NOMO-1 (cell line): ENCODE data around the gene CYTH4.

ENCODE experiments used
- DNase-seq, 2 experiments: peaks; one replicate each; lab custom pipeline; 2025; ENCODE audit not compliant: unreplicated experiment in 2 of 2; lab: John Stamatoyannopoulos, UW

Gene CYTH4

DNA sequence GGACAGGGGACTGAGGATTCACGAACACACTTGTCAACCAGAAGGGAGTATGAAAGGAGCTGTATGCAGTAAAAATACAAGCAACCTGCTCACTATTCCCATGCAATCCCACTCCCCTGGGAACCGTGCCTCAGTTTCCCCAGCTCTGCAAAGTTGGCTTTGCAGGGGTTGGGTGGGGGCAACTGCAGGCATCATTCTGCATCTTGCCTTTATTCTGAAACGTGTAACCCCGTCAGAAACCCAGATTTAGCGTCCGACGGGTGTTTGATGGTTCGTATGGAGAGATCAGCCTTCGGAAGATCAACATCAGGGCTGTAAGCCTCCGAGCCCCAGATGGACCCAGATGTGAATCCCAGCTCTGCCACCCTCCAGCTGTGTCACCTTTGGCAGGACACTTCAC, 3.6 kb downstream of the CYTH4 start:
- DNase-seq = no peak

DNA sequence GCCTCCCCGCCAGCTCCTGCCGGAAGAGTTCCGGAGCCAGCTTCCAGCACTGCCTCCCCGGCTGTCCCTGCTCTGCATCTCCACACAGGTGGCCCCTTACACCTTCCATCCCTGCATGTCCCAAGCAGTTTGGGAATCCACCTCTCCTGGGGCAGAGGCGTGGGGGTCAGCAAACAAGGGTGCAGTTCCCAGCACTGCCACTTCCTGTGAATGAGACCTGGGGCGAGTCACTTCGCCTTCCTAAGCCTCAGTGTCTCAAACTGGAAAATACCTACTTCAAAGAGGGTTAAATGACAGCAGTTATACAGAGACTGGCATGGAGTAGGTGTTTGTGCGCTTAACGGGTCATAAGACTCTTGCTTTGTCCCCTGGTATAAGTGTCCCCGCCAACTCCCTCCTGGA, 5.2 kb downstream of the CYTH4 start:
- DNase-seq = no peak

DNA sequence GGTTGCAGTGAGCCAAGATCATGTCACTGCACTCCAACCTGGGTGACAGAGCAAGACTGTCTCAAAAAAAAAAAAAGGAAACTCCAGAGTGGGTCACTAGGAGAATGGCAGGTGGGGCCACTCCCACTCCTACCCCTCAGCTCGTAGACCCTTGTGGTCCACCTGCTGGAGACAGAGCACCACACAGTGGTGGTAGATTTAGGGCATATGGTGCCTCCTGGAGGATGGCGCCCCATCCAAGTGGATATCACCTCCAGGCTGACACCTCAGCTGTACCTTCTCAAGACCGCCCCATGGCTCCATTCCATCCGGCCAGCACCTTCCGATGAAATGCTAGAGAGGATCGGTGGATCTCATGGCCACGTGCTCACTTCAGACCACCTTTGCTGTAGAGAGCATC, 6.2 kb downstream of the CYTH4 start:
- DNase-seq = no peak

DNA sequence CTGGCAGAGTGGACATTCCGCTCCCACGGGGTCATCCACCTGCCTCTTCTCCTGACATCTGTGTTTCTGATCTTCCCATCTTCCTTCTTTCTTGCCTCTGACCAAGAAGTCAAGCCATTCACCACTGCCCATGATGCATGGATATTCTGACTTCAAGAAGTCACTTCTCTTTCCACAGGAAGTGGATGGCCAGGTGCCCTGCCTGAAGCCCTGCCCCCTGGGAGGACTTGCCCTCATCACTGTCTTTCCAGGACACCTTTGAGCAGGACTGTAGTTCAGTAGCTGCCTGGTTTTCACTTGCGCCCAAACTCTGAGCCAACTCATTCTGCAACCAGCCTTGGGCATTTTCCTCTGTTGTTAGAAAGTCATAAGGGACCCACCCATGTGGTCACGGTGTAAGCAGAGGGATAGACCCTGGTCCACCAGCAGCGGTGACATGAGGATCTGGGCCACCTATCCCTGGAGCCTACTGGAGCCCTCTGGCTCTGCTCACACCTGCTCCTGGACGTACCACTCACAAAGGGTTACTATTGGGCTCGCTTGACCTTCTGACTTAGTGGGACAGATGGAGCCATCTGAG, 6.9 kb downstream of the CYTH4 start:
- DNase-seq = no peak

DNA sequence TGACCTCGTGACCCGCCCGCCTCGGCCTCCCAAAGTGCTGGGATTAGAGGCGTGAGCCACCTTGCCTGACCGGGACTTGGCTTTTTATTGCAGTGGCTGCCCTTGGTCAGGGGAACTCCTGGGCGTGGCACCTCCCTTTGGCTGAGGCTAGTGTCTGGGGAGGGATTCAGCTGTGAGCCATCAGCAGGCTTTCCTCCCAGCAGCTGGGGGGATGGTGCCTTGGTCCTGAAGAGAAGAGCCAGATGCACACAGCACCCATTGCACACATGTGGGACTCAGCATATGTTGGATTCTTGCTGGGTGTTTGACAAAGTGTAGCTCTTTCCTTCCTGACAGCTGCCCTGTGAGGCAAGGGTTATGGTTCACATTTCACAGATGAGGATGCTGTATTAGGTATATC, 8.4 kb downstream of the CYTH4 start:
- DNase-seq = no peak

DNA sequence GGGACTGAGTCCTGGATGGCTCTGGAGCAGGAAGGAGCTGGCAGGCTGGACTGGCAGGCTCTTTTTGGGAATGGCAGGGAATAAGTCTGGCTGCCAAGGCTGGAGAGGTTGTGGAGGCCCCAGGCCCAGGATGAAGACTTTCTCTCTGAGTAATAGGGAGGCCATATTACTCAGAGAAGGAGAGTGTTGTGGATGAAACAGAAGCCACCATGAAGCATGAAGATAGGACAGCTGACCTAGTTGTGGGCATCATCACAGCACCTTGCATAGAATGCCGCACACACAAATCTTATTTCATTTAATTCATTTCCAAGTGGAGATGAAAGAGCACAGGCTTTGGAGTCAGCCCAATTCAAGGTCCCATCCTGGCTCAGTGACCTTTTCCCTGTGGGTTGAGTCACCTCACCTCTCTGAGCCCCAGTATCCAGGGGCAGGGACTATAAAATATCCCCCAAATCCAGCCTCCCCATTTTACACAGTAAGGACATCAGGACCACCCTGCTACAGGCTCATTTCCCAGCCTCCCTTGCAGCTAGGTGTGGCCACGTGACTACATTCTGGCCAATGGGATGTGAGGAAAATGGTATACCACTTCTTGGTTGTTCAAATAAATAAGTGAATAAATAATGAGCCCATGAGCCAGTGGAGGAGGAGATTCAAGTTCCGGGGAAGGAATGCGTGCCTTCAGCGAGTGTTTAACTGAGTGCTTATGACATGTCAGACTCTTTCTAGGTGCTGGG, 9.4 kb downstream of the CYTH4 start:
- no peak for DNase-seq

DNA sequence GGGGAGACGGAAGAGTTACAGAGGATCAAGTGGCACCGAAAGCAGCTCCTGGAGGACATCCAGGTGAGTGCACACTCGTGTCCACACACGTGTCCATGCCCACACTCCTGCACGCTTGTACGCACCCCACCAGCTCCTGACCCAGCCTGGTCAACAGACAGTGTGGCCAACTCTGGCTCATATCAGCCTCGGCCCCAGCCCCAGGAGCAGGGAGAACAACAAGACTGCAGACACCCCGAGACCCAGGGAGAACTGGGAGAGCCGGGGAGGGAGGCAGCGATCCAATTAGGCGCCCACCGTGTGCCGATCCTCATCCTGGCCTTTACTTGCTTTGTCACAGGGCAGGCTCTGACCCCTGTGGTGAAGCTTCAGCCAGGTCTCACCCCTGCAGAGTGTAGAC, 10.3 kb downstream of the CYTH4 start:
- DNase-seq = no peak

DNA sequence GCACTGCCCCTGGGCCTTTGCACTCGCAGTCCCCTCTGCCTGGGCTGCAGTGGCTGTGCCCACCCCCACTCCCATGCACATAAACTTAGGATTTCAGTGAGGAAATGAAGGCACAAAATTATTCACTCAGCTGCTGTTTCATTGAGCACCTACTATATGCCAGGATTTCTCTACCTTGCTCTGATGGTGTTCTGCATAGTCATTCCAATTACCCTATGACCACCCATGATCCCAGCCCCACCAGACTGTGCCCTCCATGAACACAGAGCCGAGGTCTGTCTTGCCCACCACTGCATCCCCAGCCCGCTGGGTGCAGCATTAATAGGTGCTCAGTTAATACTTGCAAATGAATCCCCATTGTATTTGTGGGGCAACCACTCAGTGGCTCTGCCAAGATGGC, 10.9 kb downstream of the CYTH4 start:
- DNase-seq = no peak

DNA sequence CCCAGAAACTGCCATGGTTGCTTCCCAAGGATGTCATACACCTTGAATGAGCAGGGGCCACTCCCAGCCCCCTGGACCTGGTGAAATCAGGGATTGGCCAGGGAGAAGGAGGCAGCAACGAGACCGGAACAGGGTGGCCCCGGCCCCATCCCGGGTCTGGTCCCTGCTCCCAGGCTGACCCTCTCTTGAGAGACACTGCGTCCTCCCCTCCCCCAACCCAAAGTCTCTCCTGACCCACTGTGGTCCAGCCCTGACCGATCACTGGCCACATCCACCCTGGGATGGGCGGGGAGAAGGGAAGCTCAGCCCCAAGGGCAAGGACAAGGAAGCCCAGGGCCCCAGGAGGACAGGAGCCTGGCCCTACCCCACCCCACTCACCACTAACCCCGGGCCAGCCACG, 12.4 kb downstream of the CYTH4 start:
- DNase-seq = no peak

DNA sequence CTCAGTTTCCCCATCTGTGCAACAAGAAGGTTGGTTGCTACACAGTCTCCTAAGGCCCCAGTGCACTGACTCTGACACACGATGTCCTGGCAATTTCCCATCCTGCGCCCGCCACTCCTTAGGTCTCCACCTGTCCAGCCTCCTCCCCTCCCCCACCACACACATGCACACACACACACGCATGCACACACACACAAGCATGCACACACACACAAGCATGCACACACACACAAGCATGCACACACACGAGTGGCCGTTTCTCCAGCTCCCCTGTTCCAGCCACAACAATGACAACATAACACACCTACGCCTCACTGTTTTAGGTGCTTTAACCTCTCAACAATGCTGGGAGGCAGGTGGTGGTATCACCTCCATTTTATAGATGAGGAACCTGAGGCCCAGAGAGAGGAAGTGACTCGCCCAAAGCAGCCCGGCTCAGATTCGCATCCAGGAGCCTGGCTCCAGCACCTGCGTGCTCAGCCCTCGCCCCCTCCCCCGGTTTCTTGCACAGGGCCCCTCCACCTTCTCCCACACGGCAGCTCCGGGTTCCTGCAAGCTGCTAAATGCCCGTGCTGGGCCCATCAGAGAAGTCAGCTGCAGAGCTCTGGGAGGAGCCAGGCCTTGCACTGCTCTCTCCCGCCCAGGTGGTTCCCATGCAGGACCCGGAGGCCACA, 13.0 kb downstream of the CYTH4 start:
- DNase-seq = no peak

DNA sequence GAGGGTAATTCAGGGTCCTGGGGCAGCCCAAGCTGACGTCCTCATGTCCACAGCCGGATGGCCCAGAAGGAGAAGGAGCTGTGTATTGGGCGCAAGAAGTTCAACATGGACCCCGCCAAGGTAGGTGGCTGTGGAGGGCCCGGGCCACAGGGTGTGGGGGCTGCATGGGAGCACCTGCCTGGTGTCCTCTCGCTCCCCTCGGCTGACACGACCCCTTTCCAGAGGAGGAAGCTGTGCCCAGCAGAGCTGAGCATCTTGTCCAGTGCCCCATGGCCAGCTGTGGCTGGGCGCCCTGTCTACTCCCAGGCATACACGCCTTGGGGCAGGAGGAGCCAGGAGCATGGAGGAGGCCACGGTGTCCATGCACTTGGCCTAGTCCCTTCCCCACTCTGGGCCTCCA, 13.6 kb downstream of the CYTH4 start:
- no peak for DNase-seq

DNA sequence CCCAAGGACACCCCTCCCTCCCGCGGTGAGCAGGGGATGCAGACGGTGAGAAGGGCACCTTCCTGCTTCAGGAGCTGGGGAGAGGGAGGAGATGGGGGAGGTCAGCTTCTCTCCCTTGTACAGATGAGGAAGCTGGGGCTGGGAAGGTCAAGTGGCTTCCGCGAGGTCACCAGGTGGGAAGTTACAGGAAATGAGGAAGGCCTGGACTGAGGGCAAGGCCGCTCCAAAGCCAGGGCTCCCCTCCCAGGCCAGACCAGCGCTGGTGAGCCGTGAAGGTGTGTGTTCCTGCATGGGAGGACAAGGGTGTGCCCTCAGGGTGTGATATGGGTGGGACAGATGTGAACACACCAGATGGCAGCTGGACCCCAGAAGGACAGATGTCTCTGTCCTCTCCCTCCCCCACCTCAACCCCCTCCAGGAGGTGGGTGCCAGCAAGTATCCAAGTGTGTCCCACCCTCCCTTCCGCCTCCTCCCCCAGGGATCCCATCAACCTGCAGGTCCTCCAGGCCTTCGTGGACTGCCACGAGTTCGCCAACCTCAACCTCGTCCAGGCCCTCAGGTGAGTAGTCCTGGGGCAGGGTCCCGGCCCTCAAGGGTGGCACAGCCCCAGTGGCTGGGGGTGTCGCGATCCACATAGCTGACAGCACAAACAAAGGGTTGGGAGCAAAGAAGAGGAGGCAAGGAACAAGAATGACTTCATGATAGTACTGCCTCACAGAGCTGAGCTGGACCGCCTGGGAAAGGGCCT, 16.6 kb downstream of the CYTH4 start:
- DNase-seq = no peak

DNA sequence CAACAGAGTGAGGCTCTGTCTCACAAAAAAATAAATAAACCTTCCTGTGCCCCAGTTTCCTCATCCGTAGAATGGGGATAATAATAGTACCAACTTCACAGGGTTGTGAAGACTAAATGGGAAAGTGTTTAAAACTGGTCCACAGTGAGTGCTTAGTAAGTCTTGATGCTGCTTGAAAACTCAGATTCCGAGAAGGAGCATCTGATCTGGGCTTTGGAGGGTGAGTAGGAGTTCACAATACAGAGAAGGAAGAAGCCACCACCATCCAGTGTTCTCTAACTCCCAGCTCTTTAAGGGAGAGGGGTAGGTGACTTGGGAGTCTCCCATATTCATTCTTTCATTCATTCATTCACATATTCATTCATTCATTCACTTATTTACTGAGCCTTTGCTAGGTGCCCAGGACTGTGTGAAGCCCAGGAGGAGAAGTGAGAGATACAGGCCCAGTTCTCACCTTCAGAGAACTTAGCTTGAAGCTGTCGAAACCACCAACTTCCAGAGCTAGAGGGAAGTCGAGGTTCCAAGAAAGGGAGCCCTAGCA, 17.7 kb downstream of the CYTH4 start:
- DNase-seq = peak in 1 of 2 experiments; percentile 49

DNA sequence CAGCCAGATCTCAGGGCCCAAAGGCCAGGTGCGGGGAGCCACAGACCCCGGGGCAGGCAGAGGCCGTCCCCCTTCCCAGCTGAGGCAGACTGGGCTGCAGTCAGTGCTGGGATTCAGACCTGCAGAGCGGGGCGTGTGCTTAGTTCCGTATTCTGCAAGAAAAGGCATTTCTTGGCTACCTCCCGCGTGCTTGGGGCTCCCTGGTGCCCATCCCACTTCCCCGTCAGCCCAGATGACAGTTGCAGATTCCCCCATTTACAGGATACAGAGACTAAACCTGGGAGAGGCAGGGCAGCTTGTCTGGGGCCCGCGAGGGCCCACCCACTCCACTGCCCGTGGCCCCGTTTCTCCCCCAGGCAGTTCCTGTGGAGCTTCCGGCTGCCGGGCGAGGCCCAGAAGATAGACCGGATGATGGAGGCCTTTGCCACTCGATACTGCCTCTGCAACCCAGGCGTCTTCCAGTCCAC, 18.3 kb downstream of the CYTH4 start:
- peak; percentile 76 to 85 for DNase-seq

DNA sequence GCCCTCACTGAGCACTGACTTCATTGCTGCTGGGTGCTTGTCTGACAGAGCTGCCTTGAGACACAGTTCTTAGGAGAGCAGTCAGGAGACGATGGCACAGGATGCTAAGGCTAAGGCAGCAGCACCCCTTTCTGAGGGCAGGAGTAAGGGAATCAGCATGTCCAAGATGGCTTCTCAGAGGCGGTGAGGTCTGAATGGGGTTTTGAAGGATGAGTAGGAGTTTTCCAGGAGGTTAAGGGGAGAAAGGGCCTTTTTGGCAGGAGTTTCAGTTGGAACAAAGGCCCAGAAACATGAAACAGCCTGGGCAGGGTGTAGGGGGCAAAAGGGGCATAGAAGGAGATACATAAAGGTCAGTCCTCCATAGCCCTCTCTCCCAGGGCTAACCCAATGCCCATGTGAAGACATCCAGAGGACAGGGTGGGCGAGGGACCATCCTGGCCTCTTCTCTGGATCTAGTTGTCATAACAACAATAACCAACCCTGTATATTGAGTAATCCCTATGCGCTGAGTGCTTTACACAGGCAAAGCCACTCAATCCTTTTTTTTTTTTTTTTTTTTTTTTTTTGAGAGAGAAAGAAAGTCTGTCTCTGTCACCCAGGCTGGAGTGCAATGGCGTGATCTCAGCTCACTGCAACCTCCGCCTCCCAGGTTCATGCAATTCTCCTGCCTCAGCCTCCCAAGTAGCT, 19.0 kb downstream of the CYTH4 start:
- DNase-seq = peak; percentile 18 to 40

DNA sequence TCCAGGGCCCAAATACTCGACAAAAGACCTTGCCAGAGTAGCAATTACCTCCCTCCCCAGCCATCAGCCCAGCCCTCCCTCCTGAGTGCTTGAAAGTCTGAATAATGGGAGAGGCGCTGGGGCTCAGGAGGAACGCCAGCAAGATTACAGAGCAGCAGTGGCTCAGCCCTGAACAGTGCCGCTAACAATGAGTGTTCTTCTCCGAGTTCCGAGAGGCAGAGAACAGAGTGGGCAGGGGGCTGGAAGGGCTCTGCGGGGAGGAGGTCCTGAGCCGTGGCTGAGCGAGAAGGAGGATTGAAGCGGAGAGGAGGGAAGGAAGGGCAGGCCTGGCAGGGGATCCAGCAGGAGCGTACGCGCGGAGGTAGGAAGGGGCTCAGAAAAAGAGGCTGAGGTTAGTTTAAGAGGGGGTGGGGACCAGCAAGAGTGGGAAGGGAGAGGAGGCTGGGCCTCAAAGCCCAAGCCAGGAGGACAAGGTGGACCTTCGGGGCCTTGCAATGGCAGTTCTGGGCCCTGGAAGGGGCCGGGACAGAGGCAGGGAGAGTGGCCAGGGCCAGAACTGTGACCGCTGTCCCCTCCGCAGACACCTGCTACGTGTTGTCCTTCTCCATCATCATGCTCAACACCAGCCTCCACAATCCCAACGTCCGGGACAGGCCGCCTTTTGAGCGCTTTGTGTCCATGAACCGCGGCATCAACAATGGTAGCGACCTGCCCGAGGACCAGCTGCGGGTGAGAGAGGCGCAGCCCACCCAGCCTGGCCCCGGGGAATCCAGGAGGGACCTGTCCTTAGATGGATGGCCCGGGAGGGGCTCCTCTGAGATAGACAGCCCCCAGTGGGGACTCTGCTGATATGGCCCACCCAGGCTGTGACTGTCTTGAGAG, 20.6 kb downstream of the CYTH4 start:
- DNase-seq = no peak

DNA sequence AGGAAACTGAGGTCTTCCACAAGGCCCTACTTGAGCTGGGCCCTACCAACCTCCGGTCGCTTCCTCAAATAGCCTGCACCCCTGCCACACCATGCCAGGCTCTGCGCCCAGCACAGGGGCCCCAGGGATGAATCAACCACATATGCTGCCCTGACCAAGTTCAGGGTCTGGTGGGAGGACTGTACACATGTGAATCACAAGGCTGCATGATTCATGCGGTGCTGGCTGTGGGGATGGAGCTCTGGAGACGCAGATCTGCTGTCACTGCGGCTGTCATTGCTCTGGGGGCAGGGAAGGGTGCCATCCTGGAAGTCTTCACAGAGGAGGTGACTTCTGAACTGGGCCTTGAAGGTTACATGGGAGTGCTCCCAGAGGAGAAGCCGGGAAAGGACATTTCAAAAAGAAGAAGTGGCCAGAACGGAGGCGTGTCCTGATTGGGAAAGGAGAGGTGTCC, 21.5 kb downstream of the CYTH4 start:
- peak; percentile 49 to 68 for DNase-seq

DNA sequence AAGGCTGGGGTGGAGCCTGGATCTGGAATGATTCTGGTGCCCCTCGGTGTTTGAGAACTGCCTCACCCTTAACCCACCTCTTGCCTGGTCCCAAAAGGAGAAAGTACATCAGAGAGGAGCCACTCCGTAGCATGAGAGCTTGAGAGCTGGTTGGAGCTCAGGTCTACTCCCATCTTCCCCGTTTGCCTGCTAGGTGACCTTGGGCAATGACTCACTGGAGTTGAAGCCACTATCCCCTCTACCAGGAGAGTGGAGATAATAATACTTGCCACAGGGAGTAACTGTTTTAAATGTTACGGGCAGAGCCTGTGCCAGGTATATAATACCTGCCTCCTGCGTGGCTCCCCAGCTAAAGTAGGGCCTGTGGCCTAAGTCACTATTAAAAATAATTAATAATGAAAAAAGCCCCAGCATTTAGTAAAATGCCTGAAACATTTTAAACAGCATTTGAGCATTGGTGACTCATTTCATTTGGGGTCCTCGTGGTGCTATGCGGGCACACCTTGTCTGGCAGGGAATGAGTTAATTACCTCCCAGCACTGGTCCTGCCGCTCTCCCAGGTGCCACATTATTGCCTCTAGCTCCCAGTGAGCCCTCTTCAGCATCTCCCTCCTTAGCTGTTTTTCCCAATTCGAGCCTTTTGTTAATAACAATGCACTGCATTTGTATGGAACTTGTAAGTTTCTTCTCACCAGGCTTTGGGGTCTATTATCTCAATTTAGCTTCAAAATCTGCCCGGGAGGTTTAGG, 22.5 kb downstream of the CYTH4 start:
- DNase-seq = no peak

DNA sequence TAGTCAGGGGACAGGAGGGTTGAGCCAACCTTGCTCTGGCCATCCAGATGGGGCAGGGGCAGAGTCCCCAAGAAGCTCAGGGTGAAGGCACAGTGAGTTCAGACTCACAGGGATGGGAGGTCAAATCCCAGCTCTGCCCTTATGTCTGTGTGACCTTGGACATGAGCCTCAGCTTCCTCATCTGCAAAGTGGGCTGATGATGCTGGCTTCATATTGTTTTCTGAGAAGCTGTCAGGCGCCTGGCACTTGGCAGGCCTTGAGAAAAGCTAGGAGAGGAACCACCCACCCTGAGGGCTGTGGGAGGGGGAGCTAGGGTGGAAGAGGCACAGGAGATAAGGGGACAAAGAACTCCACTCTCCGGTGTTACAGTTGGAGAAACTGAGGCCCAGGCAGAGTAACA, 23.6 kb downstream of the CYTH4 start:
- no peak for DNase-seq
